ENCODE data around the gene LRRC49.

LRRC49 gene

GRCh38 chr15:71078506-71079207, 186.0 kb downstream of the LRRC49 start:
- Histone ChIP-seq H2AK5ac (ENCODE audit: low read length) (no peak overlapping the region), H3K79me2 (ENCODE audit: control insufficient read depth, insufficient read depth, low read length) (no peaks in the 10 kb centered on the region), H3K36me3 (ENCODE audit: control insufficient read depth, insufficient read depth, low read length) (no peaks in the 10 kb centered on the region), H3K4me1 (ENCODE audit: control insufficient read depth, low read depth, low read length) (peaks cover 3% of the 10 kb centered on the region), H3K4me3 (ENCODE audit: low read length) (no peak overlapping the region), H3K27ac (ENCODE audit: low read depth, low read length) (no peak overlapping the region), H3K18ac (ENCODE audit: low read length) (no peak overlapping the region), H3K4ac (ENCODE audit: low read depth, low read length) (no peak overlapping the region), H2BK120ac (ENCODE audit: low read depth, low read length) (no peak overlapping the region), H2BK5ac (ENCODE audit: low read length) (no peak overlapping the region), H3K4me2 (ENCODE audit: low read length) (no peak overlapping the region), H3K9ac (ENCODE audit: low read length) (no peak overlapping the region), H3K23ac (ENCODE audit: low read length) (no peak overlapping the region), H3K56ac (ENCODE audit: low read length) (no peak overlapping the region), H4K5ac (ENCODE audit: low read length) (no peak overlapping the region), H3K79me1 (ENCODE audit: low read length) (no peaks in the 10 kb centered on the region), H2BK15ac (replicated peaks; ENCODE audit: low read depth) (no peak overlapping the region), H3K27me3 (ENCODE audit: insufficient read depth, low read length, poor library complexity) (no peaks in the 10 kb centered on the region), H4K8ac (ENCODE audit: low read depth, low read length) (no peak overlapping the region)
- no CpG with 5 or more reads among the region's 6 CpGs for WGBS (ENCODE audit: extremely low coverage, insufficient coverage, low lambda C conversion rate)
- no peak for DNase-seq

DNA sequence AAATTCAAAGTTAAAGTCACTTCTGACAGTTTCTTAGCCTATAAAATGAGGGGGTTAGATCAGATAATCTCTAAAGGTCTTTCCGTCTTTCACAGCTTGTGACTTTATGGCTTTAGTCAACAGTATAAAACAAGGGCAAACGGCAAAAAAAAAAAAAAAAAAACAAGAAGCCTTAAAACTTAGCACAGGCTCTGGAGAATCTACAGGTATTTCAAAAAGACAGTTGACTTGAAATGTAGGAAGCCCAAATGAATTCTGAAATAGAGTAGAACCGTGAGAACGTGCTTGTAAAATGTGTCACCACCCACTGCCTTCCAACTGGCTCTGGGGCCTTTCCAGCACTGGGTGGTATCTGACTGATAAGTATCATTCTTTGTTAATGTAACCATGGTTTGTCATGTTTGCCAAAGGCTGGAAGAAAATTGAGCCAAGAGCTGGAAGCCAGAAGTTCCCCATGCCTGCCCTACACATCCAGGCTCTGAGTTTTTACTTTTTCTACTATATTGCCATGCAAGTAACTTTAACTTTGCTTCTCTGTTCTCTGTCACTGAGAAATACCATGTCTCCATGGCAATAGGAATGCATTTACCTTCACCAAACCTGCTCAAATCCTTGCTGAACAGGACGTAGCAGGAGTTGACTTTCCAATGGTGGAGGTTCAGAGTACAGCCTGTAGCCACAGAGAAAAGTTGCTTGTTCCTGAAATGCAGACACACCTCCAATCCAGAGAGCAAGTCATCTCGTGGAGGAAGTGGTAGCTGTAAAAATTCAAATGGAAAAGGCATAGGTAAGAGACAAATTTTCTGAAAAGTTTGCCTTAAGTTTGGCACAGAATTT, 186.8 kb downstream of the LRRC49 start:
- no CpG with 5 or more reads among the region's 6 CpGs for WGBS (ENCODE audit: extremely low coverage, insufficient coverage, low lambda C conversion rate)
- no peak overlapping the region for H3K18ac ChIP-seq (ENCODE audit: low read length)

DNA sequence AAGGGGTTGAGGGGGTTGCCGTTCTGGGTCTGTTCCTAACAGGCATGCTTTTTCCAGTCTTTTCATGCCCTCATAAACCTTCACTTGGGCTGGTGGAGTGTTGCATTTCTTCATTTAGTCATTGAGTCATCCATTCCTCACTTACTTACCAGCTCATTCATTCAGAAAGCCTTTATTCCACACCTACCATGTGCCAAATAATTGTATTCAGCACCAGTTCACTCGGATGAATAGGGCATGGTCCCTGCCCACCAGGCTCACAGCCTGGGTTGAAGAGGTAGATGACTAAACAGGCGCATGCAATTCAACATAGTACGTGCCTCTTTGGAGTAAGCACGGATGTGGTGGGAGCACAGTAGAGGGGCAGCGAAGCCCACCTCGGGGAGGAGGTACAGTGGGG, 187.5 kb downstream of the LRRC49 start:
- no peak overlapping the region for H3K4ac ChIP-seq (ENCODE audit: low read depth, low read length)
- no peak overlapping the region for H4K5ac ChIP-seq (ENCODE audit: low read length)
- no peak overlapping the region for H3K27ac ChIP-seq (ENCODE audit: low read depth, low read length)
- H2AK5ac ChIP-seq (ENCODE audit: low read length), result no peak overlapping the region
- H2BK15ac ChIP-seq (replicated peaks; ENCODE audit: low read depth), result no peak overlapping the region
- H2BK120ac ChIP-seq (ENCODE audit: low read depth, low read length), result no peak overlapping the region
- no peak overlapping the region for H4K8ac ChIP-seq (ENCODE audit: low read depth, low read length)
- H3K4me3 ChIP-seq (ENCODE audit: low read length), result no peak overlapping the region
- H3K23ac ChIP-seq (ENCODE audit: low read length), result no peak overlapping the region
- no peak for DNase-seq
- WGBS (ENCODE audit: extremely low coverage, insufficient coverage, low lambda C conversion rate), result no CpG with 5 or more reads among the region's 7 CpGs
- no peak overlapping the region for H3K4me2 ChIP-seq (ENCODE audit: low read length)
- H3K4me1 ChIP-seq (ENCODE audit: control insufficient read depth, low read depth, low read length), result peaks cover 3% of the 10 kb centered on the region
- no peaks in the 10 kb centered on the region for H3K36me3 ChIP-seq (ENCODE audit: control insufficient read depth, insufficient read depth, low read length)
- H3K27me3 ChIP-seq (ENCODE audit: insufficient read depth, low read length, poor library complexity), result no peaks in the 10 kb centered on the region
- H2BK5ac ChIP-seq (ENCODE audit: low read length), result no peak overlapping the region
- no peak overlapping the region for H3K9ac ChIP-seq (ENCODE audit: low read length)
- no peaks in the 10 kb centered on the region for H3K79me1 ChIP-seq (ENCODE audit: low read length)
- H3K56ac ChIP-seq (ENCODE audit: low read length), result no peak overlapping the region
- H3K79me2 ChIP-seq (ENCODE audit: control insufficient read depth, insufficient read depth, low read length), result no peaks in the 10 kb centered on the region
- H3K18ac ChIP-seq (ENCODE audit: low read length), result no peak overlapping the region

More for the DNA sequence above, 186.8 kb downstream of the LRRC49 start:
- no peaks in the 10 kb centered on the region for H3K79me1 ChIP-seq (ENCODE audit: low read length)
- H3K27ac ChIP-seq (ENCODE audit: low read depth, low read length), result no peak overlapping the region
- no peak overlapping the region for H4K8ac ChIP-seq (ENCODE audit: low read depth, low read length)
- peak; percentile 46 for DNase-seq
- peaks cover 3% of the 10 kb centered on the region for H3K4me1 ChIP-seq (ENCODE audit: control insufficient read depth, low read depth, low read length)
- no peaks in the 10 kb centered on the region for H3K79me2 ChIP-seq (ENCODE audit: control insufficient read depth, insufficient read depth, low read length)
- H3K4me3 ChIP-seq (ENCODE audit: low read length), result no peak overlapping the region
- H3K4ac ChIP-seq (ENCODE audit: low read depth, low read length), result no peak overlapping the region
- H3K27me3 ChIP-seq (ENCODE audit: insufficient read depth, low read length, poor library complexity), result no peaks in the 10 kb centered on the region
- H2AK5ac ChIP-seq (ENCODE audit: low read length), result no peak overlapping the region
- H3K56ac ChIP-seq (ENCODE audit: low read length), result no peak overlapping the region
- H3K4me2 ChIP-seq (ENCODE audit: low read length), result no peak overlapping the region
- H3K36me3 ChIP-seq (ENCODE audit: control insufficient read depth, insufficient read depth, low read length), result no peaks in the 10 kb centered on the region
- no peak overlapping the region for H3K9ac ChIP-seq (ENCODE audit: low read length)
- no peak overlapping the region for H2BK15ac ChIP-seq (replicated peaks; ENCODE audit: low read depth)
- H2BK5ac ChIP-seq (ENCODE audit: low read length), result no peak overlapping the region
- H3K23ac ChIP-seq (ENCODE audit: low read length), result no peak overlapping the region
- no peak overlapping the region for H4K5ac ChIP-seq (ENCODE audit: low read length)
- H2BK120ac ChIP-seq (ENCODE audit: low read depth, low read length), result no peak overlapping the region

- Histone ChIP-seq H3K9ac (ENCODE audit: low read length) (no peak overlapping the region), H3K27me3 (ENCODE audit: insufficient read depth, low read length, poor library complexity) (no peaks in the 10 kb centered on the region), H3K4ac (ENCODE audit: low read depth, low read length) (no peak overlapping the region), H3K56ac (ENCODE audit: low read length) (no peak overlapping the region), H2AK5ac (ENCODE audit: low read length) (no peak overlapping the region), H3K18ac (ENCODE audit: low read length) (no peak overlapping the region), H3K27ac (ENCODE audit: low read depth, low read length) (no peak overlapping the region), H3K23ac (ENCODE audit: low read length) (no peak overlapping the region), H3K4me3 (ENCODE audit: low read length) (no peak overlapping the region), H2BK15ac (replicated peaks; ENCODE audit: low read depth) (no peak overlapping the region), H3K4me2 (ENCODE audit: low read length) (no peak overlapping the region), H3K36me3 (ENCODE audit: control insufficient read depth, insufficient read depth, low read length) (no peaks in the 10 kb centered on the region), H4K5ac (ENCODE audit: low read length) (no peak overlapping the region), H2BK5ac (ENCODE audit: low read length) (no peak overlapping the region), H3K79me2 (ENCODE audit: control insufficient read depth, insufficient read depth, low read length) (no peaks in the 10 kb centered on the region), H2BK120ac (ENCODE audit: low read depth, low read length) (no peak overlapping the region), H4K8ac (ENCODE audit: low read depth, low read length) (no peak overlapping the region), H3K79me1 (ENCODE audit: low read length) (no peaks in the 10 kb centered on the region), H3K4me1 (ENCODE audit: control insufficient read depth, low read depth, low read length) (peaks cover 4% of the 10 kb centered on the region)
- WGBS (ENCODE audit: extremely low coverage, insufficient coverage, low lambda C conversion rate), result no CpG with 5 or more reads among the region's 1 CpG
- DNase-seq, result no peak
Observed at GRCh38 chr15:71080705-71081104, 188.1 kb downstream of the LRRC49 start.

- peaks cover 8% of the 10 kb centered on the region for H3K4me1 ChIP-seq (ENCODE audit: control insufficient read depth, low read depth, low read length)
- no peak overlapping the region for H3K4me2 ChIP-seq (ENCODE audit: low read length)
- no peak overlapping the region for H3K9ac ChIP-seq (ENCODE audit: low read length)
- H2AK5ac ChIP-seq (ENCODE audit: low read length), result no peak overlapping the region
- H2BK120ac ChIP-seq (ENCODE audit: low read depth, low read length), result no peak overlapping the region
- no peak overlapping the region for H3K56ac ChIP-seq (ENCODE audit: low read length)
- H2BK15ac ChIP-seq (replicated peaks; ENCODE audit: low read depth), result no peak overlapping the region
- no peaks in the 10 kb centered on the region for H3K79me2 ChIP-seq (ENCODE audit: control insufficient read depth, insufficient read depth, low read length)
- no peak overlapping the region for H3K18ac ChIP-seq (ENCODE audit: low read length)
- no peak overlapping the region for H3K27ac ChIP-seq (ENCODE audit: low read depth, low read length)
- H3K27me3 ChIP-seq (ENCODE audit: insufficient read depth, low read length, poor library complexity), result no peaks in the 10 kb centered on the region
- H3K79me1 ChIP-seq (ENCODE audit: low read length), result no peaks in the 10 kb centered on the region
- no CpG with 5 or more reads among the region's 5 CpGs for WGBS (ENCODE audit: extremely low coverage, insufficient coverage, low lambda C conversion rate)
- H4K5ac ChIP-seq (ENCODE audit: low read length), result no peak overlapping the region
- no peak overlapping the region for H2BK5ac ChIP-seq (ENCODE audit: low read length)
- H3K4me3 ChIP-seq (ENCODE audit: low read length), result no peak overlapping the region
- no peak for DNase-seq
- no peaks in the 10 kb centered on the region for H3K36me3 ChIP-seq (ENCODE audit: control insufficient read depth, insufficient read depth, low read length)
- H3K23ac ChIP-seq (ENCODE audit: low read length), result no peak overlapping the region
- H4K8ac ChIP-seq (ENCODE audit: low read depth, low read length), result no peak overlapping the region
- H3K4ac ChIP-seq (ENCODE audit: low read depth, low read length), result no peak overlapping the region
Observed at GRCh38 chr15:71082803-71083202, 190.2 kb downstream of the LRRC49 start.

Measured in mesendoderm (in vitro differentiated cells).